NCI-H774 (cell line): Measurements from ENCODE around the gene APBB1.
"Not testable (repeated sequence)": the region's sequence is repeated elsewhere in the genome, so short reads cannot be mapped to it uniquely, and the experiment has no call there.

Source experiments
- DNase-seq: peaks from one replicate; lab custom pipeline; 2025; lab: John Stamatoyannopoulos, UW

APBB1 gene

DNA sequence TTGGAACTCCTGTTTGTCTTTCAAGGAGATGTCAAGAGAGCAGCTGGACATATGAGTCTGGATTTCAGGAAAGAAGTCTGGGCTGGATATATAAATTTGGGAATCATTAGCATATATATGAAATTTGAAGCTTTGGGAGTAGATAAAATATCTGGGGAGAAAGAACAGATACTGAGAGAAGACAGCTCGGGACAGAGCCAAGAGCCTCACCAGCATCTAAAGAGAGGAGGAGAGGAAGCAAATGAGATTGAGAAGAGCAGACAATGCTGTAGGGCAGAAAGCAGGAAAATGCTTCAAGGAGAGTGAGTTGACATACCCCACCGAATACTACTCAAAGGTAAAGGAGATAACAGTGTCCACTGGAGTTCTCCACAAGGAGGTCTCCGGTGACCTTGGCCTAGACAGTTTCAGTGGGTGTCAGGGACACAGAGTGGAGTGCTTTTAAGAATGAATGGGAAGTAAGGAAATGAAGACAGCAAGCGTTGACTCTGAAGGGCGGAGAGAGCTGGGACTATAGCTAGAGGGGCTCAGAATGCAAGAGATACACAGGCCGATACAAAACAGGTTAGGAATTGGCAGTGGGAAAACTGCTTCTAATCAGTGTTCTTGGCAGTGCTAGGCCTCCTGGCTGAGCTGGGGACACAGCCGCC lies 862 bp downstream of the APBB1 start:
- no peak for DNase-seq

GRCh38 chr11:6415797-6416196 lies 3.1 kb downstream of the APBB1 start:
- no peak for DNase-seq

GRCh38 chr11:6414874-6415328 lies 4.0 kb downstream of the APBB1 start:
- no peak for DNase-seq

DNA sequence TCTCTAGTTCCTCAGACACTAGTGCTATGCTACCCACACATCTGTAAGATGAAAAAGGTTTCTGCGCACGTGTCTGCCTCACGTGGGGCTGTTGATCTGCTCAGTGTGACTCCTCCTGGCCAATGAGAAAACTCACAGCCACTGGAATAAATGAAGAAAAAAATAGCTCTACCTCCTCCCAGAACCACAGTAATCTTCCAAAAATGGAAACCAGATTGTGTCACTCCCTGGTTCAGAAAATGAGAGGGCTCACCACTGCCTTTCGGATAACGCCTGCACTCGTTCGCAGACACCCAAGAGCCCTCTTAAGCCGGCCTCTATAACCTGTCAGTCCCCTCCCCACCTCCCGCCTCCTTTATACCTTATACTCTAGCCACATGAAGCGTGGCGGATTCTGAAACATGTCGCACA lies 5.1 kb downstream of the APBB1 start:
- no peak for DNase-seq

GRCh38 chr11:6411594-6412031 lies 7.3 kb downstream of the APBB1 start:
- DNase-seq: no peak

DNA sequence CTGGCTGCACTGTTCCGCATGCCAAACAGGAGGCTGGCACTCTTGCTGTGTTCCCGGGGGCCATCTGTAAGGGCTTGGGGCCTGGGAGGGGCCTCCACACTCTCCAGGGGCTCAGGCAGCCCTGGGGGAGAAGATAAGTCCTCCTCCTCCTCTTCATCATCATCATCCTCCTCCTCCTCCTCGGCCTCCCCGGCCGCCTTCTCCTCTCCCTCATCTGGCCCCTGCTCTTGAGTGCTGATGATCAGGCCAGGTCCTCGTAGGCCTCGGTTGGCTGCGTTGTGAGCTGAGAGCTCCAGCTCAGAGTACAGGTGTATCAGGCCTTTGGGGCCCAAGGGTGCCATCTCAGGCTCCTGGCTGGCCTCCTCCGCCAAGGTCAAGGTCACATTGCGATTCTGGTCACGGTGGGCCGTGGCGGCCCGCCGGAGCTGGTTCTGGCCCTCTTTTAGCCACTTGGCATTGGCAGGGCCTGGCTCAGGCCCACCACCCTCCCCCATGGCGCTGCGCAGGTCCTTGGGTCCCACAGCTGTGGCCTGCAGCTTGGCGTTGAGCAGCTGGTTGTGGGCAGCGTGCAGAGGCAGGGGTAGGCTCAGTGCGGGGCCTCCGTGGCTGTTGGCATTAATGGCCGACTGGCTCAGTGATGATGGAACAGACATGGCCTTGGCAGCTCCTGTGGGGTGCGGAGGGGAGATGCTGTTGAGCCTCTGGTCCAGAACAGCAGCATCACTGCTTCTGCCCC lies 8.0 kb downstream of the APBB1 start:
- no peak for DNase-seq

GRCh38 chr11:6406370-6406769 lies 12.5 kb downstream of the APBB1 start:
- no peak for DNase-seq

- no peak for DNase-seq
Measured at GRCh38 chr11:6405846-6406245, 13.0 kb downstream of the APBB1 start.

DNA sequence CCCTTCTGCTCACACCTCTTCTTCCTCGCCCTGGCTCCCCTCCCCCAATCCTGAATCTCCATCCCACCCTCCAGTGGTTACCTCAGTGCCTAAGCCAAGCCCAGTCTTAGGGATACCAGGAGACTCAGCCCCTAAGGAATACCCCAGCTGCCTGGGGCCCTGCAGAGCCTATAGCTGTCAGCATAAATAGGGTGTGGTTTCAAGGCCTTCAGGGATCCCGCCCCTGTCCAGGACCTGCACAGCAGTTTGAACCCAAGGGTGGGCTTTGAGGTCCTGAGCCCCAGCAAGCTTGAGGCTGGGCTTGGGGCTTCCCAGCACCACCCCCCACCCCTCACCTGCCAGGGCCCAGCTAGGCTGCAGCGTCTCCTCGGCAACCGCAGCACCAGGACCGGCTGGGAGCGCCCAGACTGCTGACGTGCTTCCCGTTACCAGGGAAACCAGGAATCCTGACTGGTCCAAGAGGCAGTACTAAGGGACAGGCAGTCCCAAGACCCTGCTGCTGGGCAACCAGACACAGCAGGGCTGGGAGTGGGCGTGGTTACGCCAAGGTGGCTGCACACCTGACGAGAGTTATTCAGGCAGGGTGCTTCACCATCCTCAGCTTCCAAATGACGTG lies 13.7 kb downstream of the APBB1 start:
- DNase-seq: no peak

DNA sequence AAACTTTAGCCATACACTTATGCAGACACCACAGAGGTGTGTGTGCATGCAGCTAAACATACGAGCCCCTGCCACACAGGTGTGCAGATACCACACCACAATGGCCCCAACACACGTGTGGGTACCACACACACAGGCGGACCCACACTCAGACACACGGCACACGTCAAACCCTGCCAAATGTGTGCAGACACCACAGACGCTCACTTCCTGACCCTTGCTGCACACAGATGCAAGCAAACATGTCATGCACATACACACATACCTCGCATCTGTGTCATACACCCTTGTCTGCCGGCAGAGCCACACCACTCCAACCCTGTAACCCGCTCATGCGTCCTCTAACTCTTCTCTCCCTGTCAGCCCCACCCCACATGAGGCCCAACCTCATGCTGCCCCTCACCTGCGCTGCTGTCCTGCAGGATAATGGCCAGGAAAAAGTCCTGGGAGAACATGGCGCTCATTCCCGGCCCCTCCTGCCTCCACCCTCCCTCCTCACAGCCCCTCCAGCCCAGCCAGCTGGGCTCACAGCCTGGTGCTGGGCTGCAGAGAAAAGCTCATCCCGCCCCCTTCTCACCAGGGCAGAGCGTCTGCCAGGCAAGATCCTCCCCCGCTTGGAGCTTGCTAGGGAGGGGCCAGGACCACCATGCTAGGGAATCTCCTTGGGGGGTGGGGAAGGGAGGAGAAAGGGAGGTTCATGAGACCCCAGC lies 14.4 kb downstream of the APBB1 start:
- DNase-seq: no peak

- DNase-seq: no peak
Measured at GRCh38 chr11:6403539-6403938, 15.4 kb downstream of the APBB1 start.

DNA sequence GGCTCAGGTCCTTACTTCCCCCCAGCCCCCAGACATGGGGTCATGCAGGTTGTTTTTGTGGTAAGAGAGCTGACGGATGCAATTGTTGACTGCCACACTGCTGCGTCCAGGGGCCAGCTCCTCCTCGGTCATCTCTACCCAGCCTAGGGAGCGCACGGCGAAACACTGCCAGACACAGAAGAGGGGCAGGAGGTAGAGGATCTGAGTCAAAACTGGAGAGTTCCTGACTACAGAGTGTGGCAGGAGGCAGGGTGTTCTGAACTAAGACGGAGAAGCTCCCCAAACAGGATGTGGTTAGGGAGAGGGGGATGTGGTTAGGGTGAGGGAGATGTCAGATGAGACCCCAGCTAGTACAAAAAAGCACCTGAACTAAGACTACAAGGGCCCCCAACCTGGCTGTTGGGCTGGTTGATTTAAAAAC lies 16.3 kb downstream of the APBB1 start:
- DNase-seq: no peak

DNA sequence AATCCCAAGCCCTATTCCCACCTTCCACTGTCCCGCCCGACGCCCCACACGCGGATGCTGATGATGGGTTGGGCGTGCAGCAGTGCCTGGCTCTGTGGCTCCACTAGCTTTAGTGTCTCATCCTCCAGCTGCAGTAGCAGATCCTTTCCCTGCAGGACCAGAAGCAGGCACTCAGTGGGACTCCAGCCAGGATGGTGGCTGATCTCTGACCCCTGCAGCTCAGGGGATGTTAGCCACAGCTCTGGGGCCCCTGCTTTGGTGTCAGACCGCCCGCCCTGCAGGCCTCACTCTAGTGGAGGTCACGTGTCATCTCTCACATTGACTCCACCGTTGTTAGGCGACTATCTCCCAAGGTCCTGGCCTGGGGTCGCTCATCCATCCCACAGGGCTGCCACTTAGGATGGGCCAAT lies 16.8 kb downstream of the APBB1 start:
- no peak for DNase-seq

DNA sequence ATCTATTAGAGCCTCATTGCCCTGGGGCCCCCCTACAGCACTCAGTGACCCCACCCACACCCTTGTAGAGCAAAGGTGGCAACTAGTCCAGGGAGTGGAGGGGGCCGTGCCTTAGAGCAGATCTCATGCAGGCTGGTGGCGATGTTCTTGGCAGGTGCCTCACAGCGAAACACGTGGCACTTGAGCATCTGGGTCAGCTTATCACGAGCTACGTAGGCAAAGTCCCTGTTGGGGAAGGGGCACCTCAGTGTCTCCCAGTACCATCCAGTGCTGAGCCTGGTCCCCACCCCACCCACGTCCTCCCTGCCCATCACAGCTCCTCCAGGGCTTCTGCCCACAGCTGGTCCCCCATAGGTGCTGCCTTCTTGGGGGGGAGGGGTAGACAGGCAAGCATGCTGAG lies 17.4 kb downstream of the APBB1 start:
- no peak for DNase-seq

GRCh38 chr11:6400431-6401345 lies 18.2 kb downstream of the APBB1 start:
- no peak for DNase-seq

DNA sequence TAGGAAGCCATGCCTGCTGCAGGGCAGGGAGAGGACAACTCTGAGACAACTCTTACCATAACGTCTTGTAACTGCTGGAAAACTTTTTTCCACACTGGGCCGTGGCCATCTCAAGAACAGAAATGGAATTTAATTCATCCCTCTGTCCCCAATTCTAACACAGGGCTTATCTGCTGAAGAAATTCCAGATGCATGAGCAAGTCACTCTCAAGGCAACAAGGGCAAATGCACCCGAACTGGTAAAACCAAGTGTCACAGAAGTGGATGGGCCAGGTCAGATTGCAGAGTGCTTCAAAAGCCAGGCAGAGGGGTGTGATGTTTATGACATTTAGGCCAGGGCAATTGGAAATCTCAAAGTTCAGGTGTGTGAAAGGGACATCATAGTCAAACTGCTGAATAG lies 21.3 kb downstream of the APBB1 start:
- no peak for DNase-seq

GRCh38 chr11:6397156-6397555 lies 21.7 kb downstream of the APBB1 start:
- DNase-seq: no peak

DNA sequence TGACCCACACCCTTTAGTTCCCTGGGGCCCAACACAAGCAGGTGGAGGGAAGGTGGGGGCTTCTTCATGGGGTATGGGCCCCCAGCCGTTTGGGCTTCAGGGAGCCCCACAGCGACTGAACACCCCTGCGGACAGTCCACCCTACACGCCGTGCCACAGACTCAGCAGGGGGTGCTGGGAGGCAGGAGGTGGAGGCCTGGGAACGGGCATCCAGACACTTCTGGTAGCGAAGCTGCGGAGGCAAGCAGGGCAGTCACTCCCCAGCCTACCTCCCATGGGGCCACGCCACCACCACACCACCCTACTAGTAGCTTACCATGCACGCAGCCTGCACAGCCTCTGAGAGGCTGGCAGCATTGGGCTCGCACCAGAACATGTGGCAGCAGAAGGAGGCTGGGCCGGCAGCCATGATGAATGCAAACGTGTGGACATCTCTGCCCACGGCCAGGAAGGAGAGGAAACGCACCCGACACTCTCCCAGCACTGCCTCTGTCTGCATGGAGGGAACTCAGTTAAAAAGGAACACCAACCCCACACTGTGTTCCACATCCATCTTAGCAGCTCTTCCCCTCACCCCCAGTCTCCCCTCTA lies 23.3 kb downstream of the APBB1 start:
- no peak for DNase-seq

GRCh38 chr11:6393989-6394670 lies 24.8 kb downstream of the APBB1 start:
- DNase-seq: no peak

DNA sequence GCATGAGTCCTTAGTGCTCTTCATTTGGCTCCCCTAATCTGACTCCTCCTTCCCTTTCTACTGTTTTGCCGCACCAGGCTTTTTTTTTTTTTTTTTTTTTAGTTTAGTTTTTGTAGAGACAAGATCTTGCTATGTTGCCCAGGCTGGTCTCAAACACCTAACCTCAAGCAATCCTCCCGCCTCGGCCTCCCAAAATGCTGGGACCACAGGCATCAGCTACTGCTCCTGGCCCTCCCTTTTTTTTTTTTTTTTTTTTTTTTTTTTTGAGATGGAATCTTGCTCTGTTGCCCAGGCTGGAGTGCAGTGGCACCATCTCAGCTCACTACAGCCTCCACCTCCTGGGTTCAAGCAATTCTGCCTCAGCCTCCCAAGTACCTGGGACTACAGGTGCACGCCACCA lies 26.6 kb downstream of the APBB1 start:
- DNase-seq: not testable (repeated sequence)
